HG02588 (cell line): Measurements from ENCODE around the gene NF2.

Experiments used
- ATAC-seq: cut with Tn5 transposase; IDR thresholded peaks from one replicate; pipeline ENCODE4 v1.9.1; 2021; ENCODE audit warnings: mild to moderate bottlenecking, moderate library complexity; ENCODE audit not compliant: unreplicated experiment

NF2 gene

DNA sequence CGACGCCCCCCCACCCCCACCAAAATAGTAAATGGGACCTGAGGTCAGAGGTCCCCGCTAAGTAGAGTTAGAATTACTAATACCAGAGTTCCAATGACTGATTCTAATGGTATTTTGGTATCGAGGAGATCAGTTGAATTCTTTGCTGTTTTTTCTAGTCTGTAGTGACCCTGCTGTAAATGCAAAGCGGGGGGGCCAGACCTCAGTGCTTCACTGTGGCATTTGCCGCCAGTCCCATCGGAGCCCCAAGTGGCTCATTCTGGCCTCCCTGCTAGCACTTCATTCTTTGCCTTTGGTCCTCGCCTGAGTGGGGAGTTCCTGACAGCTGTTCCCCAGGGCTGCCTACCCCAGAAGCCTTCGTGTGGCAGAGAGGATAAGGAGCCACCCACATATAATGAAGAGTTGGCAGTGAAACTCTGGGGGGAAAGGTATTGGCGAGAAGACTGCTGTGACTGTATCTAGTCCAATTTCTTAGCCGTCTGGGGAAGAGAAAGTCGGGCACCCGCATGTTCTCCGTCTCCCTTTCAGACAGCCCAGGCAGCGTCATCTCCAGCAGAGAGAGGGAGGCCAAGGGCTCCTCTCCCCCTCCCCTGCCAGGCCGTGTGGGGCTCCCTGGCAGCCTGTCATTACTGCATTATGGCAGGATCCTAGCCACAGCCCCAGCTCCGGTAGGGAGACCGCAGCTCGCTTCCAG, 96.9 kb downstream of the NF2 start:
- no peak for ATAC-seq

DNA sequence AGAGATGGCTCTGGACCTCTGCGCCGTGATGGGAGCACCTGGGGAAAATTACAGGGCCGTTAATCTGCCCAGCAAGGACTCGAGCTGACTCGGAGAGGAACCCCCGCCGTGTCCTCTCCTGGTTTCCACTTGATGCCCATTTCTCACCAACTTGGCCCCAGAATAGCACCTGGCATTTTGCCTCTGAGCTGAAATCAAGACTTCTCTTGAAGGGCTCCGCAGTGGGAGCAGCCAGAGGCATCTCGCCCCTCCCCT, 97.4 kb downstream of the NF2 start:
- ATAC-seq, result no peak

- ATAC-seq, result no peak
Observed at GRCh38 chr22:29701155-29701999, 97.9 kb downstream of the NF2 start.

DNA sequence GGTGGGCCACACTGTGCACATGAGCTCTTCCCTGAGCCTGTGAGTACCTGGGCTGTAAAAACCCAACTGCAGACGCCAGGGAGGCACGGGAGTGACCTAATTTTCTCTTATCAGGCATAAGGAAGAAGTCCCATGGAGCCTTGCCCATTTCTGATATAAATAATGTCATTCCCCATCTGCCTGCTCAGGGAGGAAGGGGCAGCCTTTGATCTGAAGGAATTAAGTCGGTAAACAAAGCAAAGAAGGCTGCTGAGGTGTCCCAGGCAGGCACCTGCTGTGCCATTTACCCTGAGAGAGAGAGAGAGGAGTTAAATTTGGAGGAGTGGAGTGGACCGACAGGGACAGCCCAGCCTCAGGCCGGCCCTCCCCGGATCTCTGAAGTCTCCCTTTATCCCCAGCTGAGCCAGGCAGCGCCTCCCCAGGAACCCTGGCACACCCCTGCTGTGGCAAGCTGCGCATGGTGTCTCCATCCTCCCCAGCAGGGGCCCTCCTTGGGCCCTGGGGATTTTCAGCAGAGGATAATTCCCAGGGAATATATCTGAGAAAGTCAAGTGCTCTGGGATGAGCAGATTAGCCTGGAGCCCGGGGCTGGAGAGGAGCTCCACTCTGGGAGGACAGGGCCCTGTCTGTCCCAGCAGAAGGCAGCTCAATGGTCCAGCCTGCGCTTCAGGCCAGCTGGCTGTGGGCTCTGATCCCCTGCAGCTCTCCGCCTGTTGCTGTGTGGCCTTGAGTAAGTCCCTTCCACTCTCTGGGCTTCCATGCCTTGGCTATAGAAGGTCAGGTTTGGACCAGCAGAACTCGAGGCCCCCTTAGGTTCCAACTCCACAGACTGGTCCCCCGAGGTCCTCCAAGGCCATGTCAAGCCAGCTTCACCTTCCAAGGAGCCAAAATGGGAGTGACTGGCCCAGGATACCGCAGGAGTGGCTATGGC, 98.8 kb downstream of the NF2 start:
- no peak for ATAC-seq

GRCh38 chr22:29702931-29703501, 99.6 kb downstream of the NF2 start:
- no peak for ATAC-seq

GRCh38 chr22:29703569-29704195, 100.2 kb downstream of the NF2 start:
- no peak for ATAC-seq

GRCh38 chr22:29704528-29705285, 101.3 kb downstream of the NF2 start:
- no peak for ATAC-seq

GRCh38 chr22:29705651-29706050, 102.2 kb downstream of the NF2 start:
- no peak for ATAC-seq

DNA sequence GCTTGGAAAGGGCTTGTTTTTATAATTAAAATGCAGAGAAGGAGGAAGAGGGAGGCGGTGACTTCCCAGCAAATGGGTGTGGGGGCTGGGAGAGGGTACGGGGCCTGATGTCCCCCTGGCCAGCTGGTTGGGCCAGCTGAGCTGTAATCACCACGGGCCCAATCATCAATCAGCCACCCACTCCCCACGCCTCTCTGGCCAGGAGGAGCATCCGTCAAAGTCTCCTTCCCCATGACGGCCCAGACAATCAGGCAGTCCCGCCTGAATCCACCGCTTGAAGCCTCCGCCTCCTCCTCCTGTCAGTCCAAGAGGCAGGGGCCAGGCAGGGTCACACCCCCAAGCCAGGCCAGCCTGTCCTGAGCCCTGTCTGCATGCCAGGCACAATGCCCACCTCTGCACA, 103.1 kb downstream of the NF2 start:
- ATAC-seq, result no peak

GRCh38 chr22:29707010-29707409, 103.6 kb downstream of the NF2 start:
- ATAC-seq, result no peak

DNA sequence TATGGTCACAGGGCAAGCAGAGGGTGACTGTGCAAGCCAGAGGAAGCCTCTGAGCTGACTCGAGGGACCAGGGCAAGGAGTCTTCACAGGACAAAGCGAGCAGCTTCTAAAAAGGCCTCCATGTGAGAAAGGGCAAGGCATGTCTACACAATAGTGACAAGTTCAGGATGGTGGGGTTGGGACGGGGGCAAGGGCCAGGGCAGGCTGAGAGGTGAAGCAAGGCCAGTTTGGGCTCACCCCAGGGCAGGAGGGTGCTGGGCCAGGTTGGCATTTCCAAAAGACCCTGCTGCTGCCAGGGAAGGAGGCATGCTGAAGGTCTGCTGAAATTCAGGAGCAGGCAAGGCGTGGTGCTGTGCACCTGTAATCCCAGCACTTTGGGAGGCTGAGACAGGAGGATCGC, 104.0 kb downstream of the NF2 start:
- no peak for ATAC-seq

- ATAC-seq, result no peak
Observed at GRCh38 chr22:29710193-29710592, 106.8 kb downstream of the NF2 start.

- no peak for ATAC-seq
Observed at GRCh38 chr22:29710922-29711593, 107.6 kb downstream of the NF2 start.

GRCh38 chr22:29712119-29712518, 108.7 kb downstream of the NF2 start:
- no peak for ATAC-seq

DNA sequence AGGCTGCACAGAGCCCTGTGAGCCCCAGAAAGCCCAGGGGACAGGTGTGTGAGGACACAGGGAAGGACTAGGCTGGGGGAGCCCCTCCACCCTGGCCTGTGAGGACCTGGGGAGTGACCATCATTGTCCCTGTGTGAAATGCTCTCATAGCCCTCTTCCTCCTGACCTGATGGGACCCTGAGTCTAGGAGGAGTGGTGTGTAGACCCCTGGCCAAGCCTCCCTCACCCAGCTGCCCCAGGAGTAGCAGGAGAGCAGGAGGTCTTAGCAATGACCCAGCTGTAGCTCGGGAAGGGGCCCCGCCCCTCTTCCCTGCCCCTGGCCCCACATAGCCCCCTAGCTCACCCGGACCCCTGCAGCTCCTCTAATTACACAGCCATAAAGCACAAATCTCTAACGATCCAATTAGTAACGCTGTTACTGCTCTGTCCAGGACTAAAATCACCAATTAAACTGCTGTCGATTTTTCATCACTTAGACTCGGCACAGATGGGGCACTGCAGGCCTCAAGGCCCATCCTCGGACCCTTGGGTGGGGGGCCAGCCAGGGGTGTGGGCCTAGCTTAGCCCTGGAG, 109.8 kb downstream of the NF2 start:
- no peak for ATAC-seq

- no peak for ATAC-seq
Observed at GRCh38 chr22:29715240-29715639, 111.8 kb downstream of the NF2 start.

DNA sequence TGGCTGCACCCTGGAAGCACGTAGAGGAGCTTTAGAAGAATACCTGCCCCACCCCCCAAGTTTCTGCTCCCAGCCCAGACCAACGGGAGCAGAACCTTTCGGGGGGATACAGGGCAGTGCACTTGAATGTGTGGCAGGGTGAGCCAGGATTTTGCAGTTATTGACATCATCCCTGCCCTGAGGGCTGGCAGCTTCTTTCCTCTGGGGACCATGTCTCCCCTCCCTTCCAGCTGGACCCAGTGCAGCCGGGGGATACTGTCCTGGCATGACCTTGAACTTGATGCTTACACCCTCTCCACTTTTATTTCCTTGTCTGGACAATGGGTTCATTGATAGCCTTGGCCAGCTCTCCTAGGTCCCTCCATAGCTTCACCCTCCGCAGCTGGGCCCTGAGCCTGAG, 112.3 kb downstream of the NF2 start:
- ATAC-seq, result no peak

DNA sequence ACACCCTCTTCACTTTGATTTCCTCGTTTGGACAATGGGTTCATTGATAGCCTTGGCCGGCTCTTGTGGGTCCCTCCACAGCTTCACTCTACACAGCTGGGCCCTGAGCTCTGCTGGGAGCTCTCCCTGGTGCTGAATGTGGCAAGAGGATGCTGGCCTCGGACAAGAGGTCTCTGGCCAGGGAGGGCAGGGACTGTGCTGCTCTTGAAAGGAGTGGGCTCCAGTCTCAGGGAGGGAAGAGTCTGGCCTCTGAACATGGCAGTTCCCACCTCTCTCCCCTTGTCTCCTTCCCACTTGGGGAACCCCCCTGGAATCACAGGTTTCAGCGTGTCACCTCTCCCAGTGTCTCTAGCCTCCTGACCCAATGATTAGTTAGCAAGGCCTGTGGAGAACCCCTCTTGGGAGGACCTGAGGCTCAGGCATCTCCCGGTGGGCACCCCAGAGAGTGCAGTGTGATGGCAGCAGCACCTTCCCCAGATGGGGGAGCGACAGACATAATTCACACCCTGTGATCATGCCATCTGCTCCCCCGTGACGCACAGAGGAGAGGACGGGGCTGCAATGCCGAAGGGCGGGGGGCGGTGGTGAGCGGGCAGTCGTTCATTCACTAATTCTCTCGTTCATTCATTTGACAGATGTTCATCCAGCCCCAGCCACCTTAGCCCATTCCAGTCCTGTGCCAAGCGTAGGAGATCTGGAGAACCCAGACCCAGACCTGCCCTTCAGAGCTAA, 113.5 kb downstream of the NF2 start:
- no peak for ATAC-seq

GRCh38 chr22:29717789-29718188, 114.4 kb downstream of the NF2 start:
- no peak for ATAC-seq
